IPS-18c (cell line): ENCODE data around the gene BACH2.
A peak's percentile ranks its signal among the peaks of the same experiment; 100 is the strongest.

ENCODE experiments used
- H3K4me3 ChIP-seq: 2 replicates; pipeline ENCODE4 v1.7.0; 2013; ENCODE audit warnings: low read depth, mild to moderate bottlenecking, low read length, moderate library complexity; ENCODE audit not compliant: insufficient read depth
- H3K9me3 ChIP-seq: one replicate; pipeline ENCODE4 v1.6.1; 2013; ENCODE audit warnings: mild to moderate bottlenecking, low read length, moderate library complexity; ENCODE audit not compliant: control insufficient read depth, insufficient read depth

Gene BACH2

GRCh38 chr6:90311569-90311968 is 14.9 kb upstream of the BACH2 start:
- H3K4me3 ChIP-seq: no peak overlapping the region
- H3K9me3 ChIP-seq: no peaks in the 10 kb centered on the region

GRCh38 chr6:90305800-90306448 is 9.3 kb upstream of the BACH2 start:
- no peak overlapping the region for H3K4me3 ChIP-seq
- no peaks in the 10 kb centered on the region for H3K9me3 ChIP-seq

GRCh38 chr6:90304308-90304707 is 7.7 kb upstream of the BACH2 start:
- Histone ChIP-seq H3K4me3 (no peak overlapping the region), H3K9me3 (no peaks in the 10 kb centered on the region)

GRCh38 chr6:90303039-90303438 is 6.4 kb upstream of the BACH2 start:
- no peak overlapping the region for H3K4me3 ChIP-seq
- no peaks in the 10 kb centered on the region for H3K9me3 ChIP-seq

- Histone ChIP-seq H3K4me3 (no peak overlapping the region), H3K9me3 (no peaks in the 10 kb centered on the region)
Observed at GRCh38 chr6:90302320-90302719, 5.7 kb upstream of the BACH2 start.

- Histone ChIP-seq H3K9me3 (no peaks in the 10 kb centered on the region), H3K4me3 (no peak overlapping the region)
Observed at GRCh38 chr6:90301816-90302215, 5.2 kb upstream of the BACH2 start.

- Histone ChIP-seq H3K9me3 (no peaks in the 10 kb centered on the region), H3K4me3 (no peak overlapping the region)
Observed at GRCh38 chr6:90298459-90299053, 1.9 kb upstream of the BACH2 start.

- Histone ChIP-seq H3K9me3 (no peaks in the 10 kb centered on the region), H3K4me3 (no peak overlapping the region)
Observed at GRCh38 chr6:90297867-90298381, 1.3 kb upstream of the BACH2 start.

- Histone ChIP-seq H3K9me3 (no peaks in the 10 kb centered on the region), H3K4me3 (peak overlapping the region; percentile 47)
Observed at GRCh38 chr6:90297115-90297866, 648 bp upstream of the BACH2 start.

- no peaks in the 10 kb centered on the region for H3K9me3 ChIP-seq
- H3K4me3 ChIP-seq: peak overlapping the region; percentile 77
Observed at GRCh38 chr6:90295854-90296340, 746 bp downstream of the BACH2 start.

- Histone ChIP-seq H3K9me3 (no peaks in the 10 kb centered on the region), H3K4me3 (peak overlapping the region; percentile 77)
Observed at GRCh38 chr6:90294989-90295853, 1.4 kb downstream of the BACH2 start.

- H3K9me3 ChIP-seq: no peaks in the 10 kb centered on the region
- peak overlapping the region; percentile 77; the same call in 1 of the 2 replicates for H3K4me3 ChIP-seq
Observed at GRCh38 chr6:90294614-90294988, 2.0 kb downstream of the BACH2 start.

GRCh38 chr6:90294008-90294511 is 2.6 kb downstream of the BACH2 start:
- no peak overlapping the region; the same call in 1 of the 2 replicates for H3K4me3 ChIP-seq
- H3K9me3 ChIP-seq: no peaks in the 10 kb centered on the region

GRCh38 chr6:90293319-90293953 is 3.2 kb downstream of the BACH2 start:
- H3K9me3 ChIP-seq: no peaks in the 10 kb centered on the region
- H3K4me3 ChIP-seq: no peak overlapping the region

- H3K4me3 ChIP-seq: no peak overlapping the region
Observed at GRCh38 chr6:90291565-90291964, 5.1 kb downstream of the BACH2 start.

GRCh38 chr6:90290811-90291420 is 5.7 kb downstream of the BACH2 start:
- Histone ChIP-seq H3K9me3 (no peaks in the 10 kb centered on the region), H3K4me3 (no peak overlapping the region)

More at GRCh38 chr6:90291565-90291964, 5.1 kb downstream of the BACH2 start:
- H3K9me3 ChIP-seq: no peaks in the 10 kb centered on the region
